Immature natural killer cell (primary cell): ENCODE results near the gene SMC3. TPM values are rescaled to one million over a fixed set of nuclear protein-coding genes. Genes with fewer than 3 reads are reported as not detected.
"Not testable (repeated sequence)": the region's sequence is repeated elsewhere in the genome, so short reads cannot be mapped to it uniquely, and the experiment has no call there.

Experiments
- DNase-seq, 3 donors: peaks; one replicate each; pipeline ENCODE4 v3.0.0; 2022; ENCODE audit warnings: mixed read lengths in 1 of 3
- H3K27ac Mint-ChIP-seq, 6 donors: one replicate each; pipeline ENCODE4 v1.8.0; 2020; ENCODE audit warnings: mixed read lengths in 6 of 6, mild to moderate bottlenecking in 5 of 6, inconsistent platforms in 4 of 6, moderate library complexity in 3 of 6
- H3K27me3 Mint-ChIP-seq, 3 donors: one replicate each; pipeline ENCODE4 v1.8.0; 2020 to 2021; ENCODE audit warnings: low read depth in 3 of 3, mild to moderate bottlenecking in 3 of 3, mixed read lengths in 3 of 3, moderate library complexity in 3 of 3, inconsistent platforms in 1 of 3
- H3K36me3 Mint-ChIP-seq, 3 donors: one replicate each; pipeline ENCODE4 v1.8.0; 2020; ENCODE audit warnings: mixed read lengths in 3 of 3, inconsistent platforms in 2 of 3, mild to moderate bottlenecking in 2 of 3
- H3K4me1 Mint-ChIP-seq, 2 donors: one replicate each; pipeline ENCODE4 v1.8.0; 2020; ENCODE audit warnings: inconsistent platforms in 2 of 2, mild to moderate bottlenecking in 2 of 2, mixed read lengths in 2 of 2, moderate library complexity in 1 of 2
- H3K4me3 Mint-ChIP-seq, 5 donors: one replicate each; pipeline ENCODE4 v1.8.0; 2020; ENCODE audit warnings: mild to moderate bottlenecking in 5 of 5, mixed read lengths in 5 of 5, inconsistent platforms in 3 of 5, moderate library complexity in 3 of 5
- H3K9me3 Mint-ChIP-seq, 6 donors: one replicate each; pipeline ENCODE4 v1.8.0; 2020; ENCODE audit warnings: mild to moderate bottlenecking in 6 of 6, mixed read lengths in 6 of 6, inconsistent platforms in 4 of 6, moderate library complexity in 3 of 6
- polyA plus RNA-seq, 3 donors: library from polyadenylated mRNA; unstranded; fragments of 300-500 nt; fragmentation: Illumina TruSeq; gene quantifications; one replicate each; pipeline ENCODE4 v1.2.3, GENCODE V29; 2021

Gene SMC3
- polyA plus RNA-seq, 3 donors from 2014 or later: 32.3 to 92.1 (median 43.8) TPM

DNA sequence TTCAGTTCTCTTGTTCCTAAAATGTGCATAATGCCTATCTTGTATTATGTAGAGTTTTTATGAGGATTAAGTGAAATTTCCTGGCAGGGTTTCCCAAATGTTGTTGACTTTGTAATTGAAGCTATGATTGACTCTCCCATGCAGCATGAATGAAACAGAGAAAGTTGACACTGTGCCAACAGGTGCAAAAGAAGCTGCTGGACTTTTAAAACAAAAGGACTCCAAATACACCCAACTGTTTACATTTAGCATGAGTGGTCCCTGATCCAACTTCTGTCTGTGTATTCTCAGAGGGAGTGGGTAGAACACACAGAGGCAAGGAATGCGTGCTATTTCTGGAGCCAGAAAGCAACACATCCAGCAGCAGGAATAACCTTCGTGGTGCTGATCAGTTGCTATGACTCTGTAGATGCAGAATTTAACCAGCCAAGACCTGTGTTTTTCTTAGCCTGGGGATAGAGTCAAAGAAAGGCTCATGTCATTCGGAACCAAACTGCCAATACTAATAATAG lies 62.2 kb downstream of the SMC3 start:
- no peaks in the 10 kb centered on the region for H3K36me3 Mint-ChIP-seq
- H3K27ac Mint-ChIP-seq: no peak overlapping the region
- no peaks in the 10 kb centered on the region for H3K9me3 Mint-ChIP-seq
- H3K27me3 Mint-ChIP-seq: peaks cover 0 to 4% (median 0%) of the 10 kb centered on the region in 3 donors
- no peak overlapping the region for H3K4me3 Mint-ChIP-seq
- no peak for DNase-seq
- no peaks in the 10 kb centered on the region for H3K4me1 Mint-ChIP-seq

DNA sequence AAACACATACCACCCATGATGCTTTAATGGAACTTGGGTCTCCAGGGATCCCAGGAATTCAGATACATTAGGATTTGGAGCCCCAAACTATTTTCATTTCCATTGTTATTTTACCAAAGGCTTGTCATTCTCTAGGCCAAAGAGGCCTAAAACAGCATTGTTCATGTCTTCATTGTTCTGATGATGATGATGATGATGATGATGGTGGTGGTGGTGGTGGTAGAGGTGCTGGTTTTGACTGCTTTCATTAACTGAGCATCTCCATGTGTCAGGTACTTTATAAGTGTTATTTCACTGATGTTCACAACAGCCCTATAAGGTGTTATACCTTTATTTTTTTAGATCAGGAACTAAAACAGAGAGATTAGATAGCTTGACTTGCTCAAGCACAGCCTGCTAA lies 64.4 kb downstream of the SMC3 start:
- no peak overlapping the region for H3K27ac Mint-ChIP-seq
- peaks cover 0 to 2% (median under 1%) of the 10 kb centered on the region in 3 donors for H3K27me3 Mint-ChIP-seq
- H3K9me3 Mint-ChIP-seq: no peaks in the 10 kb centered on the region
- H3K4me3 Mint-ChIP-seq: no peak overlapping the region
- no peak for DNase-seq
- H3K4me1 Mint-ChIP-seq: no peaks in the 10 kb centered on the region
- no peaks in the 10 kb centered on the region for H3K36me3 Mint-ChIP-seq

DNA sequence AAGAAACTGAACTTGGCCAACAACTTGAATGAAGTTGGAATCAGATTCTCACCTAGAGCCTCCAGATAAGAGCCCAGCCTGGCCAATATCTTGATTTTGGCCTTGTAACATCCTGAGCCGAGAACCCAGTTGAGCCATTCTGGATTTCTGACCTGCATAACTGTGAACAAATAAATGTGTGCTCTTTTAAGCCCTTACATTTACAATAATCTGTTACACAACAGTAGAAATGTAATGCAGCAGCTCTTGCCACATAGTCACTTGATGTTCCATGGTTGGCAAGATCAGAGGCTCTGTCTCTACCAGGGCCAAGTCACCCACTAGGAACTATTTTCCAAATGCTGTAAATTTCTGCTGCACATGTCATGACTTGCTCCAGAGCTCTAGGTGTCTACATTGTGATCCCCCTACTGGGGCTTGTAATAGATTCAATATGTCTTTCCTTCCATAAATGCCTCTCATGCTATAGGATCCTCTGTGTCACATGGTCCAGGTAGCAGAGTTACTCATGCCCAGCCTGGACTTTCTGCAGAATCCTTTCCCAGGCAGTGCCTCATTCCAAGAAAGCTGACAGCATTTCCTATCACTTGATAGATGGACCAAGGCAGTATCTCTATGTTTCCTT lies 65.2 kb downstream of the SMC3 start:
- Mint-ChIP-seq H3K9me3 (no peaks in the 10 kb centered on the region), H3K27ac (no peak overlapping the region), H3K4me1 (no peaks in the 10 kb centered on the region), H3K4me3 (no peak overlapping the region), H3K36me3 (no peaks in the 10 kb centered on the region), H3K27me3 (peaks cover 2 to 3% (median 3%) of the 10 kb centered on the region in 3 donors)
- no peak for DNase-seq

DNA sequence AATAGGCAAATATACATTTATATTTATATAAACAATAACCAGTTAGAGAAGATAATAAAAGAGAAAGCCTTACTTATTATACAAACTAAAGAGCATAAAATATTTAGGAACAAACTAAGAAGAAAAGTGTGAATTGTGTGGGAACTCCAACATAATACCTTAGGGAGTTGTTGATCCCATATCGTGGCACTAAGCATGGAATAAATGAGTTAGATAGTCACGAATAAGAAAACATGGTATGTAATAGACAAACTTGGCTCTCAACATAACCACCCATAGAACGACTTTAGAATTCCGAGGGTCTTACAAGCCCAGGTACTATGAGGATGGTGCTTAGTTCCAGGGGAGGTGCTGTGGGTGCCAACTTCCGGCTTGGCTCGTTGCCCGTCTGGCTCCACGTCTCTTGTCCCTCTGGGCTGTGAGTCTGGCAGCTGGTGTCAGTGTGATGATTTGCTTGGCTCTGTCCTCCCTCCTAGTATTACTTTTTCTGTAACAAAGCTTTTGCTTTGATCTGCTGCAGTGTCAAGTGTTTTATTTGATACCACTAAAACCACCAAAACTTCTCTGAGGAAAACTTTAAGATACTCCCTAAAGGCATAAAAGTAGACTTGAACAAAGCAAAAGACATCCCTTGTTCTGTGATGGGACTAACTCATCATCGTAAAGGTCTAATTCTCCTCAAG lies 67.2 kb downstream of the SMC3 start:
- no peak overlapping the region for H3K27ac Mint-ChIP-seq
- H3K4me1 Mint-ChIP-seq: no peaks in the 10 kb centered on the region
- no peaks in the 10 kb centered on the region for H3K36me3 Mint-ChIP-seq
- peaks cover 2 to 3% (median 3%) of the 10 kb centered on the region in 3 donors for H3K27me3 Mint-ChIP-seq
- no peaks in the 10 kb centered on the region for H3K9me3 Mint-ChIP-seq
- DNase-seq: no peak
- no peak overlapping the region for H3K4me3 Mint-ChIP-seq

DNA sequence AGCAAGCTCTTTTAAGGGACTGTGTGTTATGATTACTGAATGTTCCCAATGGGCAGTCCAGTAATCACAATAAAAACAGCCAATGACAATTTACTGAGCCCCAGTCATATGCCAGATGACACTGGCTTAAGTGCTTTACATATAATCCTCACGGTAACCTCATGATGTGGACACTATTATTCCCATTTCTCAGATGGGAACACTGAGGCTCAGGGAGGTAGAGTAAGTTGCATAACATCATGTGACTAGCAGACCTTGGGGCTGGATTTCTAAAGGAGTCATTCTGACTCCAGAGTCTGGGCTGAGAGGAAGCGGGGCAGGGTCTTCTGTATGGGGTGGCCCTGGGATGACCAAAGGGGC lies 69.1 kb downstream of the SMC3 start:
- Mint-ChIP-seq H3K9me3 (no peaks in the 10 kb centered on the region), H3K27ac (no peak overlapping the region), H3K36me3 (no peaks in the 10 kb centered on the region), H3K27me3 (peaks cover 6 to 10% (median 7%) of the 10 kb centered on the region in 3 donors), H3K4me3 (no peak overlapping the region), H3K4me1 (peaks cover 9 to 10% of the 10 kb centered on the region in 2 donors)
- no peak for DNase-seq

DNA sequence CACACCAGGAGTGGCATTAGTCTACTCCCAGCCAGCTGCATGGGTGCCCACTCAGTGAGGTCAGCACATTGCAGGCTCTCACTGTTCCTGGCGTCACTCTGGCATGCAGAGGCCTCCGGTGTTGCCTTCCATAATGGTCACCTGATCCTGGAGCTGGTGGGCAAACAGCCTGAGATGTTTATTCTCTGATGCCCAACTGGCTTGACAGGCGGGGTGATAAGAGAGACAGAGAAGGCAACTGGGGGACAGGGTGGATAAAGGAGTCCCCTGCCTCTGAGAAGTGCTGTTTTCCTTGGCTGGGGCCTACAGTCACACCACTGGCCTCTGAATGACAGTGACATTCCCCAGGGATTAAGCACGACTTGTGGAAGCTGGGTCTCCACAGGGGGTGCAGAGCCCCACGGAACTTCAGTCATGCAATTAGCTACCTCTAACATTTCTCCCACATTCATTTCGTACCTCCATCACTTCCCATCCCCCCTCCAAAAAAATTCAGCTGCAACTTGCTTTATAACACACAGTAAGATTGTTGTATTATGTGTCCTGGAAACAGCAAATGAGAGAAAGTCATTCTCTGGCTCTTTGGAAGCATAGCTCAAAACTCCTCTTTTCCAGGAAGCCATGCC lies 69.5 kb downstream of the SMC3 start:
- Mint-ChIP-seq H3K27me3 (peaks cover 6 to 10% (median 7%) of the 10 kb centered on the region in 3 donors), H3K9me3 (no peaks in the 10 kb centered on the region), H3K4me3 (no peak overlapping the region), H3K27ac (no peak overlapping the region), H3K4me1 (peaks cover 9 to 13% of the 10 kb centered on the region in 2 donors), H3K36me3 (no peaks in the 10 kb centered on the region)
- DNase-seq: no peak

DNA sequence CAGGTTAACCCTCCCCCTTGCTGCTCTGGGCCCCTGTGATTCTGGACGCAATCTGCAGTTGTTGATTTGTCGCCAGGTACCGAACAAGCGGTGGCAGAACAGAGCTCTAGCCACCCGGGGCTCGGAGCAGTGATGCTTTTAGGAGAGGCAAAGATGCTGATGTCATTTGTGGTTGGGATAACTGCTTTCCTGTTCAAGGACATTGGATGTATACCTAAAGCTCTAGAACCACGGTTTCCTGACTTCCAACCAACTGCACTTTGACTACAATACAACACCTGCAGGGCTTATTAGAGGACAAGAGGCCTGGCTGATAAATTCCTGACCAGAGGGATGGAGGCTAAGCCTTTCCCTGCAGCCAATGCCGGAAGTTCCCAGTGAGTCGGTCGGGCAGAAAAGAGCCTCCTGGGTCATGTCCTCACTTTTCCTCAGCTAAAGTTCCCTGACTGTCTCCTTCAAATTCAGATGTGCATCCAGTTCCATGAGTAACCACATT lies 70.1 kb downstream of the SMC3 start:
- Mint-ChIP-seq H3K4me1 (peaks cover 10 to 18% of the 10 kb centered on the region in 2 donors), H3K4me3 (no peak overlapping the region), H3K27me3 (peaks cover 8 to 14% (median 10%) of the 10 kb centered on the region in 3 donors), H3K36me3 (peaks cover 0 to 1% (median 0%) of the 10 kb centered on the region in 3 donors), H3K9me3 (no peaks in the 10 kb centered on the region), H3K27ac (no peak overlapping the region)
- no peak for DNase-seq

DNA sequence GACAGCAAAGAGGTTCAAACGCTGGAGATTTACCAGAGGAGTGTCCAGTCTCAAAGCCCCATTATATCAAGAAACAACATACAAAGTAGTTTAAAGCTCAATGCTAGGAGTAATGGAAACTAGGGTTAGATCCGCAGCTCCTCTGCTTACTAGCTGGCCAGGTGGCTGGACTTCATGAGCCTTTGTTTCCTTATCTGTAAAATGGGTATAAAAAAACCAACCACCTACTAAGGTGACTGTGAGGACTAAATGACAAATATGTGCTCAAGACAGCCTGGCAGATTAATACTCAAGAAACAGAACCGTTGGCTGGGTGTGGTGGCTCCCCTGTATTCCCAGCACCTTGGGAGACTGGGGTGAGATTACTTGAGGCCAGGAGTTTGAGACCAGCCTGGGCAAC lies 70.8 kb downstream of the SMC3 start:
- Mint-ChIP-seq H3K36me3 (peaks cover 0 to 4% (median 0%) of the 10 kb centered on the region in 3 donors), H3K4me1 (peaks cover 14 to 26% of the 10 kb centered on the region in 2 donors), H3K4me3 (no peak overlapping the region), H3K9me3 (peaks cover 0 to 2% (median 0%) of the 10 kb centered on the region in 6 donors), H3K27ac (no peak overlapping the region), H3K27me3 (peaks cover 8 to 17% (median 12%) of the 10 kb centered on the region in 3 donors)
- no peak for DNase-seq

DNA sequence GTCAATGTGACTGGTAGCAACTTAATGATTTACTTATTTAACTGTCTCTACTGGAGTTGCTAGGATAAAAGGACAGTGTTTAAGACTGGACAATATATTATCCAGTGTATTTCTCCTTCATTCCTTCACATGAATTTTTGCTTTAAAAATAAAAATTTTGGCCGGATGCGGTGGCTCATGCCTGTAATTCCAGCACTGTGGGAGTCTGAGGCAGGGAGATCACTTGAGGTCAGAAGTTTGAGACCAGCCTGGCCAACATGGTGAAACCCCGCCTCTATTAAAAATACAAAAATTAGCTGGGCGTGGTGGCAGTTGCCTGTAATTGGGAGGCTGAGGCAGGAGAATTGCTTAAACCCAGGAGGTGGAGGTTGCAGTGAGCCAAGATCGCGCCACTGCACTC lies 71.6 kb downstream of the SMC3 start:
- not testable (repeated sequence) for H3K4me3 Mint-ChIP-seq, H3K9me3 Mint-ChIP-seq, H3K27ac Mint-ChIP-seq, DNase-seq, H3K36me3 Mint-ChIP-seq
- Mint-ChIP-seq H3K27me3 (peaks cover 11 to 17% (median 14%) of the 10 kb centered on the region in 3 donors), H3K4me1 (peaks cover 17 to 28% of the 10 kb centered on the region in 2 donors)

DNA sequence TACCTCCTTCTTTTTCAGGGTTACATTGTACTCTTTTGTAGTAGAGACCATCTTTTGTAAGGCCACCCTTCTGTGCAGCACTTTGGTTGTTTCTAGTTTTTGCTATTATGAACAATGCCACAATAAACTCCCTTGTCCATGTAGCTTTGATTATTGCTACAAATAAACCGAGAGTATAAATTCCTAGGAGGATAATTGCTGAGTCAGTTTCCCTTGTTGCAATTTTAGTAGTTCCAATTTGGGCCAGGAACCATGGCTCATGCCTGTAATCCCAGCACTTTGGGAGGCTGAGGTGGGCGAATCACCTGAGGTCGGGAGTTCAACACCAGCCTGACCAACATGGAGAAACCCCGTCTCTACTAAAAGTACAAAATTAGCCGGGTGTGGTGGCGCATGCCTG lies 72.4 kb downstream of the SMC3 start:
- not testable (repeated sequence) for H3K9me3 Mint-ChIP-seq, H3K27ac Mint-ChIP-seq, H3K4me3 Mint-ChIP-seq, DNase-seq, H3K36me3 Mint-ChIP-seq
- Mint-ChIP-seq H3K27me3 (peaks cover 13 to 20% (median 15%) of the 10 kb centered on the region in 3 donors), H3K4me1 (peaks cover 21 to 32% of the 10 kb centered on the region in 2 donors)

DNA sequence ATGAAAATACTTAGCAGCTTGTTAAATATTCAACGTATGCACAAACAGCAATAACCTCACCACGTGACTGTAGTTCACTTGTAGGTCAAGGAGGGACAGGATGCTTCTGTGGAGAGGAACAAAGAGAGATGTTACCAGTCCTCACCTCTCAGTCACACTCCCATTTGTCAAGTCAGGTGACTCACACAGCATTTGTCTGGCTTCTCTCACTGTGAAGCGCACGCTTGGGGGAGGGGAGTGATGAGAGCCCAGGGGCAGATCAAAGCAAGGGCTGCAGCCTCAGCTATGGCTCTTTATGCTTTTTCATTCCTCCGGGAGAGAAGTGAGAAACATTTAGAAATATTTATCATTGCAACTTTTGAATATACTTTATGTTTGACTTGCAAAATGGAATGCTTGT lies 73.8 kb downstream of the SMC3 start:
- Mint-ChIP-seq H3K4me3 (peak overlapping the region in 1 of 5 donors; percentile 30), H3K4me1 (peaks cover 22 to 35% of the 10 kb centered on the region in 2 donors), H3K27ac (no peak overlapping the region), H3K27me3 (peaks cover 17 to 21% (median 21%) of the 10 kb centered on the region in 3 donors), H3K9me3 (peaks cover 0 to 2% (median 0%) of the 10 kb centered on the region in 6 donors), H3K36me3 (peaks cover 0 to 4% (median 0%) of the 10 kb centered on the region in 3 donors)
- DNase-seq: peak; percentile 10 to 39 (median 23)

DNA sequence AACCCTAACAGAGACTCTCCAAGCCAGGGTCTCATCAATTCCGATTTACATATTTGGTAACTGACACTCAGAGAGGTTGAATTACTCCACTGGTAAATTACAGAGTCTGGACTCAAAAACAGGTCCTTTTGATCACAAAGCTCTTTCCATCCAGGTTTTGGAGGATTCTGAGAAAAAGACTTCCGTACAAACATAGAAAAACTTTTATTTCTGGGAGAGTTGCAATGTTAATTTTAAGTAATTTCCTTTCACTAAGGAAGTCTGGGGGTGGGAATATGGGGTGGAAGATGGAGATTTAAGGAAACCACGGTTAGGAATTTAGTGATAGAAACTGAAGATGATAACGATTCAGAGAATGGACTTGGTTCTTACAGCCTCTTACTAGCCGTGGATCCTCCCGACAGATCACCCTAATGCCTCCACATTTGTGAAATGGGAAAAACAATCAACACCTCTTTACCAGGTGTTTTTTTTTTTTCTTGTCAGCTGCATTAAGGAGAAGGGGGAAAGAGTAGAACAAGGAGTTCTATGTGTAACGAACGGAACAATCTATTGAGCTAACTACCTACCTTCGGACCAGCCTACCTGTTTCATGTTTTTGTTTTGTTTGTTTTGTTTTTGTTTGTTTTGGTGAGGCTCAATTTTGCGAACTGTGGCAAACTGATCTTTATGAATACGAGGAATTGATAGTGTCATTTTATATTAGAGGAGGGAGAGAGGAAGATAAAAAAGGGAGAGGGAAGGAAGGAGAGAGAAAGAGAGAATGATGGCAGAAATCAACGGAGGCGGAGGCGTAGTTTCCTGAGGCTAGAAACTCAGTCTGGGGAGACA lies 74.9 kb downstream of the SMC3 start:
- Mint-ChIP-seq H3K4me1 (peaks cover 22 to 35% of the 10 kb centered on the region in 2 donors), H3K27me3 (peaks cover 18 to 20% (median 18%) of the 10 kb centered on the region in 3 donors), H3K27ac (no peak overlapping the region)

DNA sequence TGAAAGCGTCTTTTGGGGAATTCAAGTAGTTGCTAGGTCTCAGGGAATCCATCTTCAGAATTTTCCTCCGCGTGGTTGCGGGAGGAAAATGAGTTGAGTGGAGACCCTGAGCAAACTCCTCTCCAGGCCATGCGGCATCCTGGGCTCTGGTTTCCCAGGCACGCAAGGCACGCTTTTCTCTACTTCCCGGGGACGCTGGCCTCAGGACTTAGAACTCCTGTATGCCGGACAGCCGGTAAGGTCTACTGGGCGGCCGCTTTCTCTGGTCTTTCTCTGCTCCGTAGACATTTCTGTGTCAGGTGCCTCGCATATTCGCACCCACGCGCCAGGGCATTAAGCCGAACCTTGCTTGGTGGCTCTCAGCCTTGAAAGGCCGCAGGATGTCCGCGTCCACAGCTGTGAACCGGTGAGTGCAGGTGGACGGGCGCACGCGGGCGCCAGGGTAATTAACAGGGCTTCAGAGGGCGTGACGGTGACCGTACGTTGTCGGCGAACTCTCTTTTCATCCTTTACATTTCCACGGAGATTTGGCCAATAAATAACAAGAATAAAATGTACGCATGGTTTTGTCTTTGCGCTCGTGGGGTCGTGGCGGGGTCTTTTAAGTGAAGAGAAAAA lies 75.6 kb downstream of the SMC3 start:
- H3K4me3 Mint-ChIP-seq: peak overlapping the region; percentile 68 to 79 (median 77)
- peaks cover 0 to 2% (median 0%) of the 10 kb centered on the region in 6 donors for H3K9me3 Mint-ChIP-seq
- H3K27me3 Mint-ChIP-seq: peaks cover 18 to 23% (median 19%) of the 10 kb centered on the region in 3 donors
- H3K36me3 Mint-ChIP-seq: peaks cover 0 to 4% (median 0%) of the 10 kb centered on the region in 3 donors
- no peak overlapping the region for H3K27ac Mint-ChIP-seq
- H3K4me1 Mint-ChIP-seq: peaks cover 22 to 35% of the 10 kb centered on the region in 2 donors
- DNase-seq: no peak

More for the DNA sequence above, 74.9 kb downstream of the SMC3 start:
- peaks cover 0 to 4% (median 0%) of the 10 kb centered on the region in 3 donors for H3K36me3 Mint-ChIP-seq
- H3K9me3 Mint-ChIP-seq: peaks cover 0 to 2% (median 0%) of the 10 kb centered on the region in 6 donors
- H3K4me3 Mint-ChIP-seq: peak overlapping the region; percentile 45 to 79 (median 68)
- no peak for DNase-seq
